HG03097 (cell line): ENCODE data around the gene LRRC8D.

Experiments used
- ATAC-seq: cut with Tn5 transposase; IDR thresholded peaks from one replicate; pipeline ENCODE4 v1.9.1; 2021; ENCODE audit not compliant: unreplicated experiment, low FRiP score

The LRRC8D gene

GRCh38 chr1:89953131-89953626 is 132.3 kb downstream of the LRRC8D start:
- ATAC-seq: peak; percentile 55

- no peak for ATAC-seq
These were observed 133.1 kb downstream of the LRRC8D start for GRCh38 chr1:89953929-89954328.

- no peak for ATAC-seq
These were observed 133.6 kb downstream of the LRRC8D start for GRCh38 chr1:89954401-89954800.

- no peak for ATAC-seq
These were observed 134.7 kb downstream of the LRRC8D start for GRCh38 chr1:89955311-89956205.

- no peak for ATAC-seq
These were observed 136.3 kb downstream of the LRRC8D start for GRCh38 chr1:89957107-89957506.

- ATAC-seq: no peak
These were observed 138.2 kb downstream of the LRRC8D start for GRCh38 chr1:89958851-89959654.

GRCh38 chr1:89959719-89960118 is 138.9 kb downstream of the LRRC8D start:
- no peak for ATAC-seq

GRCh38 chr1:89962024-89962741 is 141.4 kb downstream of the LRRC8D start:
- no peak for ATAC-seq

- ATAC-seq: no peak
These were observed 141.9 kb downstream of the LRRC8D start for GRCh38 chr1:89962742-89963075.

- ATAC-seq: no peak
These were observed 144.4 kb downstream of the LRRC8D start for GRCh38 chr1:89965193-89965768.

GRCh38 chr1:89966656-89967055 is 145.8 kb downstream of the LRRC8D start:
- no peak for ATAC-seq

GRCh38 chr1:89971600-89971999 is 150.8 kb downstream of the LRRC8D start:
- ATAC-seq: no peak

GRCh38 chr1:89972024-89972423 is 151.2 kb downstream of the LRRC8D start:
- ATAC-seq: no peak

- no peak for ATAC-seq
These were observed 152.8 kb downstream of the LRRC8D start for GRCh38 chr1:89973471-89974127.

- ATAC-seq: no peak
These were observed 153.4 kb downstream of the LRRC8D start for GRCh38 chr1:89974256-89974655.

- no peak for ATAC-seq
These were observed 154.1 kb downstream of the LRRC8D start for GRCh38 chr1:89974696-89975470.

GRCh38 chr1:89975540-89976125 is 154.8 kb downstream of the LRRC8D start:
- ATAC-seq: no peak

- no peak for ATAC-seq
These were observed 157.9 kb downstream of the LRRC8D start for GRCh38 chr1:89978755-89979154.

- ATAC-seq: no peak
These were observed 159.8 kb downstream of the LRRC8D start for GRCh38 chr1:89980605-89981004.
